ENCODE results near the gene SGMS1. TPM values are rescaled to one million over a fixed set of nuclear protein-coding genes. Genes with fewer than 3 reads are reported as not detected.

The SGMS1 gene
- total and polyA plus RNA-seq, 3 donors from 2014 or later, result 30.6 to 90.9 (median 63.2) TPM

GRCh38 chr10:50592961-50593418 lies 30.8 kb downstream of the SGMS1 start:
- Histone ChIP-seq H3K4me1 (no peaks in the 10 kb centered on the region), H3K27ac (no peak overlapping the region), H3K9me3 (no peaks in the 10 kb centered on the region), H3K36me3 (ENCODE audit: low read depth, missing control alignments) (no peaks in the 10 kb centered on the region), H3K27me3 (no peaks in the 10 kb centered on the region), H3K4me3 (no peak overlapping the region)
- TF ChIP-seq POLR2A (IDR thresholded peaks at IDR 0.05), result no peak
- TF ChIP-seq, protein P1, sequence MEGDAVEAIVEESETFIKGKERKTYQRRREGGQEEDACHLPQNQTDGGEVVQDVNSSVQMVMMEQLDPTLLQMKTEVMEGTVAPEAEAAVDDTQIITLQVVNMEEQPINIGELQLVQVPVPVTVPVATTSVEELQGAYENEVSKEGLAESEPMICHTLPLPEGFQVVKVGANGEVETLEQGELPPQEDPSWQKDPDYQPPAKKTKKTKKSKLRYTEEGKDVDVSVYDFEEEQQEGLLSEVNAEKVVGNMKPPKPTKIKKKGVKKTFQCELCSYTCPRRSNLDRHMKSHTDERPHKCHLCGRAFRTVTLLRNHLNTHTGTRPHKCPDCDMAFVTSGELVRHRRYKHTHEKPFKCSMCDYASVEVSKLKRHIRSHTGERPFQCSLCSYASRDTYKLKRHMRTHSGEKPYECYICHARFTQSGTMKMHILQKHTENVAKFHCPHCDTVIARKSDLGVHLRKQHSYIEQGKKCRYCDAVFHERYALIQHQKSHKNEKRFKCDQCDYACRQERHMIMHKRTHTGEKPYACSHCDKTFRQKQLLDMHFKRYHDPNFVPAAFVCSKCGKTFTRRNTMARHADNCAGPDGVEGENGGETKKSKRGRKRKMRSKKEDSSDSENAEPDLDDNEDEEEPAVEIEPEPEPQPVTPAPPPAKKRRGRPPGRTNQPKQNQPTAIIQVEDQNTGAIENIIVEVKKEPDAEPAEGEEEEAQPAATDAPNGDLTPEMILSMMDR (IDR thresholded peaks at IDR 0.05), result no peak
- 45 to 59% methylated on average over 7 of the region's 7 CpGs for WGBS, 2 donors
- intact Hi-C loops (cut with DNase I; ENCODE audit: low total_unique reads), result no loop called here
- no peak for DNase-seq

- WGBS, 2 donors, result 83 to 84% methylated on average over 3 to 4 of the region's 4 CpGs
- Histone ChIP-seq H3K9me3 (no peaks in the 10 kb centered on the region), H3K4me3 (no peak overlapping the region), H3K36me3 (ENCODE audit: low read depth, missing control alignments) (no peaks in the 10 kb centered on the region), H3K27me3 (no peaks in the 10 kb centered on the region), H3K4me1 (no peaks in the 10 kb centered on the region), H3K27ac (no peak overlapping the region)
- TF ChIP-seq, protein P1 (IDR thresholded peaks at IDR 0.05), result no peak
- no peak for TF ChIP-seq POLR2A (IDR thresholded peaks at IDR 0.05)
- intact Hi-C loops (cut with DNase I; ENCODE audit: low total_unique reads), result no loop called here
- DNase-seq, result no peak
These were observed 32.8 kb downstream of the SGMS1 start for GRCh38 chr10:50590935-50591334.

- Histone ChIP-seq H3K36me3 (ENCODE audit: low read depth, missing control alignments) (no peaks in the 10 kb centered on the region), H3K9me3 (no peaks in the 10 kb centered on the region), H3K27me3 (no peaks in the 10 kb centered on the region), H3K4me1 (no peaks in the 10 kb centered on the region), H3K27ac (no peak overlapping the region), H3K4me3 (no peak overlapping the region)
- intact Hi-C loops (cut with DNase I; ENCODE audit: low total_unique reads), result no loop called here
- TF ChIP-seq, protein P1 (IDR thresholded peaks at IDR 0.05), result no peak
- no peak for TF ChIP-seq POLR2A (IDR thresholded peaks at IDR 0.05)
- no peak for DNase-seq
- 62 to 85% methylated on average over 1 of the region's 1 CpG for WGBS, 2 donors
These were observed 37.0 kb downstream of the SGMS1 start for GRCh38 chr10:50586740-50587088.

GRCh38 chr10:50585921-50586739 lies 37.6 kb downstream of the SGMS1 start:
- Histone ChIP-seq H3K4me3 (no peak overlapping the region), H3K36me3 (ENCODE audit: low read depth, missing control alignments) (no peaks in the 10 kb centered on the region), H3K9me3 (no peaks in the 10 kb centered on the region), H3K4me1 (no peaks in the 10 kb centered on the region), H3K27ac (no peak overlapping the region), H3K27me3 (no peaks in the 10 kb centered on the region)
- intact Hi-C loops (cut with DNase I; ENCODE audit: low total_unique reads), result no loop called here
- WGBS, 2 donors, result 86 to 91% methylated on average over 6 of the region's 6 CpGs
- DNase-seq, result no peak
- TF ChIP-seq, protein P1 (IDR thresholded peaks at IDR 0.05), result no peak
- TF ChIP-seq POLR2A (IDR thresholded peaks at IDR 0.05), result no peak

Data from testis (tissue), 3 donors.